ENCODE data around the gene SLC2A1.
"Not testable (repeated sequence)": the region's sequence is repeated elsewhere in the genome, so short reads cannot be mapped to it uniquely, and the experiment has no call there.

The SLC2A1 gene

DNA sequence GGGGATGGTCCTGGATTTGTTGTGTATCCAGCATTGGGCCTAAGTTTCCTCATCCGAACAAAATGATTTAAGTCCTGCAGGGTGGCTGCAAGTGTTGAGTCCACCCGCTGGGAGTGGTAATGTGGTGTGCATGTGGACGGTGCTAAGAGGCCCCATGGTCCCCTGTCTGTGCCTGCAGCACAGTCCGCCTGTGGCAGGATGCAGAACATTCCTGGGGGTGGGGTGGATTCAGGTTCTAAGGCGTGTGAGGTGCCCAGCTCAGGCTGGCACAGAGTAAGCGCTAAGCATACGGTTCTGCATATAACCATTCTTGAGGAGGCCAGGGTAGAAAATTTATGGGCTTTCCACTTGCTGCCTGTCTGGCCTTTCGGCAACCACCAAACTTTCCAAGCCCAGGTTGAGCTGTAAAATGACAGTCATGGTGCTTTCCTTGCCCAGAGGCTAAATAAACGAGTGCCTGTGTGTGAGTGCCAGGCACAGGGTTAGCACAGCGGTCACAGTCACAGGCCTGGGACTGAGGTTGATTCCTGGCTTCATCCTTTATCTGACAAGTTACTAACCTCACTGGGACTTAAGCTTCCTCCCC is 30.7 kb downstream of the SLC2A1 start:
- DNase-seq = no peak

GRCh38 chr1:42927274-42927841 is 31.3 kb downstream of the SLC2A1 start:
- no peak for DNase-seq

DNA sequence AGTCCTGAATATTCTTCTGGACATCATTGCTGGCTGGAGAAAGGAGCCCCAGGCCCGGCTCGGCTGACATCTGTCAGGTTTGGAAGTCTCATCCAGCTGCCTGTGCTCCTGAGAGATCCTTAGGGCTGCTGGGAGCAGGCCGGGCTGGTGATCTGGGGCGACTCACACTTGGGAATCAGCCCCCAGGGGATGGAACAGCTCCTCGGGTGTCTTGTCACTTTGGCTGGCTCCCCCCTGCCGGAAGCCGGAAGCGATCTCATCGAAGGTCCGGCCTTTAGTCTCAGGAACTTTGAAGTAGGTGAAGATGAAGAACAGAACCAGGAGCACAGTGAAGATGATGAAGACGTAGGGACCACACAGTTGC is 31.8 kb downstream of the SLC2A1 start:
- no peak for DNase-seq

DNA sequence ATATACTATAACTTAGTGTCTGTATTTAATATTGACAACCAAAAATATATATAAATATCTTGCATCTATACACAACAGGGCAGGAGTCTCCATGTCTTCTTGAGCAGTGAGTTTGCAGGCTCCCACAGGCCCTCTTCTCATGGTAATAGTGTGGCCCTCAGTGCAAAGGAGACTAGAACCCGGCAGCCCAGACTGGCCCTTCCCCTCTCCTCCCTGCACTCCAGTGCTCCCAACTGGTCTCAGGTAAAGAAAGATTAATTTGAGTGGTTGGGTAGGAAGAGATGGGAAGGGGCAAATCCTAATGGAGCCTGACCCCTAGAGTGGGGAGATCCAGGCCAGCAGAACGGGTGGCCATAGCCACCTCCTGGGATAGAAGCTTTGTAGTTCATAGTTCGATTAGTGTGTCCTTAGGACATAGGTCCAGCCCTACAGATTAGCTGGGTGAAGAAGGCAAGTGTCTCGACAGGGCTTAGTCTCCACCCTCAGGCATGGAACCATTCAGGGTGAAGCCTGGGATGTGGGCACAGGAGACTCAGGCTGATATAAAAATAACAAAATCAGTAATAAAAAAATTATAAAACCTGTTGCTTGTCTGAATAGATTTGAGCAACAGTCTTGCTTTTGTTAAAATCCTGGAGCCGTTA is 32.3 kb downstream of the SLC2A1 start:
- no peak for DNase-seq

DNA sequence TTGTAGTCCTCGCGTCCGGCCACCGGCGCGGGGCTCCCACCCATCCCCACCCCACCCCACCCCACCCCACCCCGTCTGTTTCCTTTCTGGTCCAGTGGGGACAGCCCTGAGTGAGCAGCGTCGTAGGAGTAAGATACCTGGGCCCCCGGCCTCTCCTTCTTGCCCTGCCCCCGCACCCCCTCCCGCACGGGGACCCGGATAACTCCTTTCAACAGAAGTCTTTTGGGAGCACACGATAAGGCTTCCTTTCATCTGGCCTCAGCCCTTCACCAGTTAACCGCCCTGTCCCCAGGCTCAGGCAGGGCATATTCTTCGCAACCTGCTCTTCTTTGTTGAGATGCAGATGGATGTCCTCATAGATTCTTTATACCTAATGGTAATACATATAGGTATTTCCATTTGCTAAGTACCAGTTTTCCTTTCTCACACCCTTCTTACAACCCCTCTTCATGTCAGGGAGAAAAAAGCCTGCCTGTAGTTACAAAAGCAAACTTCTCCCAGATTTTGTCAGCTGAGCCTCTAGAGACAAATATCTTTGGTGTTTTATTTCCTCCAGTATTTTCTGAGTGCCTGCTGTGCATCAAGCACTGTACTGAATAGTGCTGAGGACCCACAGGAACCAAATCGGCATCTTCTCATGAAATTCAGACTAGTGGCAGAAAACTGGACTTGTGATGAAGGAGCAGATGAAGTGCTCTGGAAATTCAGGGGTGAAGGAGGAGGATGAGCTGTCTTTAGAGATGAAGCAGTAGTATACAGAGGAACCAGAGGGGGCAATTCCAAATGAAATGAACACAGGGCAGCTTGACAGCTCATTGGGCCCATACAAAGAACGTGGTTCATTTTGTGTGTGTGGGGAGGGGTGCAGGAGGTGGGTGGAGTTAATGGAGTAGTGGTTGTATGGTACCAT is 33.6 kb downstream of the SLC2A1 start:
- no peak for DNase-seq

- DNase-seq = peak; percentile 97
These were observed 34.4 kb downstream of the SLC2A1 start for GRCh38 chr1:42924082-42924850.

DNA sequence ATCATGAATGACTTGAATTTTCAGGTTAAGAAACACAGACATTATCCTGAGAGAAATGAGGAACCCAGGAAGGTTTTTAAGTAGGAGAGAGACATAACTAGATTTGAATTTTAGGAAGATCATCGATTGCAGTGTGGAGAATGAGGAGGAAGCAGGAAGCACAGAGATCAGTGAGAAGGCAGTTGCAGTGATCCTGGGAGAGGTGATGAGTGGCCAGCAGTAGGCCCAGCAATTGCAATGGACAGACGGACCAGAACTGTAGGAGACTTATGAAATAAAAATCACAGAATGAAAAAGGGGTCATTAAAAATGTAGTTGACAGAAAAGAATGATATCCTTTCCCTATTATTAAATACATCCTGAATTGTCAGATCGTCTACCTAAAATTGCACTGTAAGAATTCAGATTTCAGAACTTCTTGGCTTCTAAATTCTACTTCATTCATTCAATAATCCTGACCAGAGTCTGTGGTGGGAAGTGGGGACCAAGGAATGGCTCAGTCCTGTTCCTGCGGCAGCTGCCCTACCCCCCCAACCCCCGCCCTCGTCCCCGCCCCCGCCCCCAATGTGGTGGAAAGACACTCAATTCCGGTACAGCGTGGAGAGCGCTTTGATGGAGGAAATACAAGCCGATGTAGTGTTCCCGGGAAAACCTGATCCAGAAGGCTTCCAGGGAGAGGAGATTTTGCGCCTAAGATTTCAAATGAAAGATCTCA is 35.1 kb downstream of the SLC2A1 start:
- DNase-seq = no peak

DNA sequence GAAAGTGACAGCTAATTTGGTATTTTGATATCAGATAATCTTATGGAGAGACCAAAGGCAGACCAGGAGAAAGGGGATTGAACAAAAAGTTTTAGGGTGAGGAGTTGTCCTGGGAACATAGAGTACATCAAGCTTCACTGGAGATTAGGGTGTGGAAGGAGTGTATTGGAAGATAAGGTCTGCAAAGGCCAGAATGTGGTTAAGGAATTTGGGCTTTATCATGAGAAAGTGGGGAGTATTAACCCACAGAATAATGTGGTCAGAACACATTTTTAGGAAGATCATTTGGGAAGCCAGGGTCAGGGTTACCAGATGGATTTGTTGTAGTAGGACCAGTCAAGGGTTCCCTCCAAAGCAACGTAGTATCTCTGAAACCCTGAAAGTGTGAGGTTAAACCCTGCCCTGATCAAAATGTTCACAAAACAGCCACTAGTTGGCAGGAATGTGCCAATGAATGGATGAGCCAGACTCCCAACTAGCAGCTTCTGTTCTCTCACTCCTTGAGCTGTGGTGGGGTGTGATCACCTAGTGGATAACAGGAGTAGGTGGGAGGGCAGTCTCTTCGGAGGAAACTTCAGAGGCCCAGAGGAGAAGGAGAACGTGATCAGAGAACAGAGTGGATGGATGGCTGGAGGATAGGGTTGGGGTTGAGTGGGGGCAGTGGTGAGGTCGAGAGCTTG is 35.8 kb downstream of the SLC2A1 start:
- peak; percentile 78 for DNase-seq

DNA sequence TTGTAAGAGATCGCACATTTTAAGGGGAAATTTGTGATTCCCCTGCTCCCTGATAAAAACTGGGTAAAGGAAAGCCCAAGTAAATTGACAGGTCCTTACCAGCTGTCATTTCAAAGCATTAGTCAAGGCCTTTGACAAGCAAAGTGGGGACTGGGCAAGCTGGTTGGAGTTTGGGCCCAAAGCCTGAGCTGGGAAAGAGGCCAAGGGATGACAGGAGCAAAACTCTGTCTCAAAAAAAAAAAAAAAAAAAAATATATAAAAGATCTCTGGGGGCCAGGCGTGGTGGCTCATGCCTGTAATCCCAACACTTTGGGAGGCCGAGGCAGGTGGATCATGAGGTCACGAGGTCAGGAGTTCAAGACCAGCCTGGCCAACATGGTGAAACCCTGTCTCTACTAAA is 36.9 kb downstream of the SLC2A1 start:
- no peak for DNase-seq

DNA sequence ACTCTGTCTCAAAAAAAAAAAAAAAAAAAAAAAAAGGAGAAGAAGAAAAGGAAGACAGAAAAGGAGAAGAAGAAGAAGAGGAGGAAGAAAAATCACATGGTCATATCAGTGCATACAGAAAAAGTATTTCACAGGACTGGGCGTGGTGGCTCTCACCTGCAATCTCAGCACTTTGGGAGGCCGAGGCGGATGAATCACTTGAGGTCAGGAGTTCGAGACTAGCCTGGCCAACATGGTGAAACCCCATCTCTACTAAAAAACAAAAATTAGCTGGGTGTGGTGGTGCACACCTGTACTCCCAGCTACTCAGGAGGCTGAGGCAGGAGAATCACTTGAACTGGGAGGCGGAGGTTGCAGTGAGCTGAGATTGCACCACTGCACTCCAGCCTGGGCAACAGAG is 39.0 kb downstream of the SLC2A1 start:
- not testable (repeated sequence) for DNase-seq

GRCh38 chr1:42917241-42917495 is 41.5 kb downstream of the SLC2A1 start:
- no peak for DNase-seq

- DNase-seq = no peak
These were observed 43.2 kb downstream of the SLC2A1 start for GRCh38 chr1:42915456-42915855.

DNA sequence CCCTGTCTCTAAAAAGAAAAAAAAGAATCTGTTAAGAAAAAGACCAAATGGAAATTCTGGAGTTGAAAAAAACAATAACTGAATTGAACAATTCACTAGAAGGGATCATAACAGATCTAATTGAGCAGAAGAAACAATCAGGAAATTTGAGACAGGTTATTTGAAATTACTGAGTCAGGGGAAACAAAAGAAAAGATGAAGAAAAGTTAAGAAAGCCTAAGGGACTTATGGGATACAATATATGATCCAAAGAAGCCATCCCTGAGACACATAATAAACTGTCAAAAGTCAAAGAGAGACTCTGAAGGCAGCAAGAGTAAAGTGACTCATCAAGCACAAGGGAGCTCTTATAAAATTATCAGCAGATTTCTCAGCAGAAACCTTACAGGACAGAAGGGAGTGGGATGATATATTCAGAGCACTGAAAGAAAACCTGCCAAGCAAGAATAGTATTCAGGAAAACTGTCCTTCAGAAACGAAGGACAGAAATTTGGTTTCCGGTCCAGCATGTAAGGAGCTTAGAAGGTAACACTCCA is 44.5 kb downstream of the SLC2A1 start:
- no peak for DNase-seq

GRCh38 chr1:42913426-42914091 is 45.1 kb downstream of the SLC2A1 start:
- no peak for DNase-seq

DNA sequence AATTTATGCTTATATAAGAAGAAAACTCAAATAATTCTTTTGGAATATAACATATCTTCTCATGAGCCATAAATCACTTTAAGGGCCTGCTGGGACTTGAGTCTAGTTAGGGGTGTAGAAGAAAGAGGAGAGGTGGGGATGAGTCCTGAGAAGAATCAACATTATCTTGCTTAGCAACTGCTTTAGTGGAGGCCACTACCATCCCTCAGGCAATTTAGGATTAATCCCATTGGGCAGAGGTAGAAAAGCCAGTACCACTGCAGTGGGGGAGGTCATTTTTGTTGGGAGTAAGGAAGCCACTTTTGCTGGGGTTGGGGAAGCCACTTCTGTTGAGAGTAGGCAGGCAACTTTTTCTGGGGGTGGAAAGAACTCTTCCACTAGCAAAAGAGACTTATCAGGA is 47.7 kb downstream of the SLC2A1 start:
- no peak for DNase-seq

DNA sequence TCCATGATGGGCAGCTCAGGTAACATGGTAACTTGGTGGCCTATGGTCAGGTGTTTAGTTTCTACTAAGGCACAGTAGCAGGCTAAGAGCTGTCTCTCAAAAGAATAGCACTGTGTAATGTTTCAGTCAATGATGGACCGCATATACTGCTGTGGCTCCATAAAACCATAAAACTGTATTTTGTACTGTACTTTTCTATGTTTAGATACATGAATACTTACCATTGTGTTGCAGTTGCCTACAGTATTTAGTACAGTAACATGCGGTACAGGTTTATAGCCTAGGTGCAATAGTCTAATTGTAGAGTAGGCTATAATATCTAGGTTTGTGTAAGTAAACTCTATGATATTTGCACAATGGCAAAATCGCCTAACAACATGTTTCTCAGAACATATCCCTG is 50.6 kb downstream of the SLC2A1 start:
- no peak for DNase-seq

DNA sequence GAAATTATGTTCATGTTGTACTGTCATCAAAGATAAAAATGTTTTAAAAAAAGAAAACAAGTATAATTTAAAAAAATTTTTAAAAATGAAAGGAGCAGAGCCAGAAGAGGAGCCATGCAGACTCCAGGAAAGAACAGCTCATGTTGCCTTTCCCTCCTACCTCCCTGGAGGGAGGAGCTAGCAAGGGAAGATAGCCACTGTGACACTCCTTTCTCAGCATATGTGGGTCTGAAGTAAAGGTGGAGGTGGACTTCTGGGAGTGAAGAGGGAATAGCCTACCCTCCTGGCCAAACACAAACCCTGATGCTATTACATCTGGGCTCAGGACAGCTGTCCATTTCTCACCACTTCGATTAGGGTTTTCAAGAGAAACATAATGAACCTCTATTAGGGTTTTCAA is 54.2 kb downstream of the SLC2A1 start:
- DNase-seq = no peak

- not testable (repeated sequence) for DNase-seq
These were observed 58.7 kb downstream of the SLC2A1 start for GRCh38 chr1:42899960-42900359.

- DNase-seq = no peak
These were observed 67.1 kb downstream of the SLC2A1 start for GRCh38 chr1:42891465-42892138.

DNA sequence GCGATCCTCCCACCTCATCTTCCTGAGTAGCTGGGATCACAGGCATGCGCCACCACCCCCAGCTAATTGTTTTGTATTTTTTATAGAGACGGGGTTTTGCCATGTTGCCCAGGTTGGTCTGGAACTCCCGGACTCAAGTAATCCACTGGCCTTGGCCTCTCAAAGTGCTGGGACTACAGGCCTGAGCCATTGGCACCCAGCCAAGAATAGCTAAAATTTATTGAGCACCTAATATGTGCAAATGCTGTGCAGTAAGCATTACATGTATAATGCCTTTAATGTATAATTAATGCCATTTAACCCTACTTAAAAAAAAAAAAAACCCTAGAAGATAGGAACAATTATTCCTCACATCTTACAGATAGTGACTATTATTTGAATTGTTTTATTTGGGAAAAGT is 69.4 kb downstream of the SLC2A1 start:
- no peak for DNase-seq

Measured in activated effector memory CD4-positive, alpha-beta T cell treated with anti-CD3 and anti-CD28 coated beads, Interleukin-2, amount 50 U/mL, for 16 hours (primary cell).